Hindlimb muscle (tissue), 1 donor: ENCODE measurements around the gene MAP3K10. TPM values are rescaled to one million over a fixed set of nuclear protein-coding genes. Genes with fewer than 3 reads are reported as not detected.

ENCODE experiments used
- DNase-seq: peaks from one replicate; pipeline ENCODE4 v3.0.0-alpha.2; 2013
- polyA plus RNA-seq: library from polyadenylated mRNA; unstranded; fragments of 120-200 nt; gene quantifications from one replicate; pipeline ENCODE4 v1.2.1, GENCODE V29; 2013; ENCODE audit not compliant: insufficient read length

MAP3K10 gene
- polyA plus RNA-seq, 1 donor = 12.3 TPM

- no peak for DNase-seq
Observed at GRCh38 chr19:40174092-40174491, 17.1 kb upstream of the MAP3K10 start.

GRCh38 chr19:40175820-40176219 lies 15.4 kb upstream of the MAP3K10 start:
- no peak for DNase-seq

- DNase-seq = no peak
Observed at GRCh38 chr19:40177286-40178070, 13.7 kb upstream of the MAP3K10 start.

- no peak for DNase-seq
Observed at GRCh38 chr19:40178756-40179155, 12.5 kb upstream of the MAP3K10 start.

GRCh38 chr19:40184273-40184672 lies 7.0 kb upstream of the MAP3K10 start:
- no peak for DNase-seq

GRCh38 chr19:40191836-40192646 lies 815 bp downstream of the MAP3K10 start:
- peak; percentile 25 for DNase-seq

- no peak for DNase-seq
Observed at GRCh38 chr19:40192758-40193586, 1.7 kb downstream of the MAP3K10 start.

- DNase-seq = no peak
Observed at GRCh38 chr19:40193587-40193849, 2.3 kb downstream of the MAP3K10 start.

- no peak for DNase-seq
Observed at GRCh38 chr19:40198272-40198990, 7.2 kb downstream of the MAP3K10 start.

GRCh38 chr19:40200341-40201099 lies 9.3 kb downstream of the MAP3K10 start:
- DNase-seq = no peak

- DNase-seq = no peak
Observed at GRCh38 chr19:40204381-40204780, 13.2 kb downstream of the MAP3K10 start.

GRCh38 chr19:40205760-40206159 lies 14.5 kb downstream of the MAP3K10 start:
- DNase-seq = no peak

GRCh38 chr19:40208602-40209001 lies 17.4 kb downstream of the MAP3K10 start:
- DNase-seq = no peak

- DNase-seq = no peak
Observed at GRCh38 chr19:40210889-40211288, 19.7 kb downstream of the MAP3K10 start.

- no peak for DNase-seq
Observed at GRCh38 chr19:40213251-40213829, 22.1 kb downstream of the MAP3K10 start.

GRCh38 chr19:40213882-40214570 lies 22.8 kb downstream of the MAP3K10 start:
- no peak for DNase-seq

GRCh38 chr19:40214936-40215335 lies 23.7 kb downstream of the MAP3K10 start:
- DNase-seq = no peak

GRCh38 chr19:40216013-40216776 lies 25.0 kb downstream of the MAP3K10 start:
- DNase-seq = no peak

- DNase-seq = no peak
Observed at GRCh38 chr19:40216777-40217026, 25.5 kb downstream of the MAP3K10 start.
